Measurements from ENCODE around the gene LRRTM4.
"Not testable (repeated sequence)": the region's sequence is repeated elsewhere in the genome, so short reads cannot be mapped to it uniquely, and the experiment has no call there.

Gene LRRTM4

GRCh38 chr2:76745605-76746004 lies 776.6 kb downstream of the LRRTM4 start:
- DNase-seq (ENCODE audit: low read depth): no peak

- DNase-seq (ENCODE audit: low read depth): no peak
These were observed 784.6 kb downstream of the LRRTM4 start for GRCh38 chr2:76737607-76738006.

- DNase-seq (ENCODE audit: low read depth): no peak
These were observed 788.4 kb downstream of the LRRTM4 start for GRCh38 chr2:76733736-76734135.

GRCh38 chr2:76731157-76731556 lies 791.0 kb downstream of the LRRTM4 start:
- DNase-seq (ENCODE audit: low read depth): no peak

GRCh38 chr2:76730021-76730420 lies 792.2 kb downstream of the LRRTM4 start:
- no peak for DNase-seq (ENCODE audit: low read depth)

GRCh38 chr2:76721226-76721625 lies 801.0 kb downstream of the LRRTM4 start:
- no peak for DNase-seq (ENCODE audit: low read depth)

- no peak for DNase-seq (ENCODE audit: low read depth)
These were observed 808.9 kb downstream of the LRRTM4 start for GRCh38 chr2:76713312-76713711.

- no peak for DNase-seq (ENCODE audit: low read depth)
These were observed 810.7 kb downstream of the LRRTM4 start for GRCh38 chr2:76711490-76711889.

GRCh38 chr2:76700894-76701293 lies 821.3 kb downstream of the LRRTM4 start:
- no peak for DNase-seq (ENCODE audit: low read depth)

GRCh38 chr2:76697998-76698713 lies 824.0 kb downstream of the LRRTM4 start:
- not testable (repeated sequence) for DNase-seq (ENCODE audit: low read depth)
